NK-92 treated with Interleukin-12 subunit alpha and Interleukin-12 subunit beta, amount 100 ng/mL, for 24 hours (cell line): ENCODE results near the gene MPST.
"Not testable (repeated sequence)": the region's sequence is repeated elsewhere in the genome, so short reads cannot be mapped to it uniquely, and the experiment has no call there.

ENCODE experiments used
- DNase-seq: peaks from one replicate; lab custom pipeline; 2025; lab: John Stamatoyannopoulos, UW

Gene MPST

GRCh38 chr22:37062376-37062675, 42.8 kb downstream of the MPST start:
- no peak for DNase-seq

- no peak for DNase-seq
Observed at GRCh38 chr22:37062702-37063381, 43.3 kb downstream of the MPST start.

DNA sequence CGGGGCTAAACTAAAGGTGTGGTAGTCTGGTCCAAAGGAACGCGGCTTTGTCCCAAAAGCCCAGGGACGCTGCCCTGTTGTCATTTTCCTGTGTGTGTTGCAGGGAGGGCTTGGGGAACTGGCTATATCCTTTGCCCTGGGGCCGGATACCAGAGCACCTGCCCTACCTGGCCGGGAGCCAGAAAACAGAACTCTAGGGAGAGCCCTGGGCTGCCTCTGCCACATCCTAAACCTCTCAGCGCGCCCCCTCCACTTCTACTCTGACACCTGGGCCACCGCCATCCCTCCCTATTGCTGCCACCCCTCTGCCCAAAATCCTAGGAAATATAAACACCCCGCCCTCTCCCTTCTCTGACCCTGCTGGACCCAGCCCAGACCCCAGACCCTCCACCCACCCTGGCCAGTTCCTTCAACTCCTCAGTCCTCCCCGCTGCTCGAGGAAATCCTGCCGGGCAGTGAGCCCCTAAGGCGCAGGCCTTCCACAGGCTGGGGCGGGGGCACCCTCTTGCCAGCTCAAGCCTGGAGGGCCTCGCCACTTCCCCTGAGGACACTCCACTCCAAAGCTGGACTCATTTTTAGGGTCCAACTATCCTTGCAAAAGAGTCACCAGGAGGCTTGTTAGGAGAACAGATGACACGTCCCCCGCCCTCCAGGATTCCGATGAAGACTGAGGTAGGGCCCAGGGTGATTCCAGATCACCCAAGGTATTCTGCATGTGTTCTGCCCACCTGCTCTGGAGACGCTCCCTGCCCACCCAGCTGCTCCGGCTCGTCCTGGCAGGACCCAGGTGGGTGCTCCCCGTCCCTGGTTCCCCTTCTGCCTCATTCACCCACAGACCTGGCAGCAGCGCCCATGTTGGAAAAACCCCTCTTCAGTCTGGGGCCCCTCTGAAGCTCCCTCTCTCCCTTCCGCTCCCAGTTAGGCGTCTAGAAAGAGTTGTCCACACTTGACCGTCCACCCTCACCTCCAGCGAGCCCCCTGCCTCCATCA, 44.2 kb downstream of the MPST start:
- no peak for DNase-seq

- DNase-seq, result no peak
Observed at GRCh38 chr22:37064553-37064952, 45.0 kb downstream of the MPST start.

DNA sequence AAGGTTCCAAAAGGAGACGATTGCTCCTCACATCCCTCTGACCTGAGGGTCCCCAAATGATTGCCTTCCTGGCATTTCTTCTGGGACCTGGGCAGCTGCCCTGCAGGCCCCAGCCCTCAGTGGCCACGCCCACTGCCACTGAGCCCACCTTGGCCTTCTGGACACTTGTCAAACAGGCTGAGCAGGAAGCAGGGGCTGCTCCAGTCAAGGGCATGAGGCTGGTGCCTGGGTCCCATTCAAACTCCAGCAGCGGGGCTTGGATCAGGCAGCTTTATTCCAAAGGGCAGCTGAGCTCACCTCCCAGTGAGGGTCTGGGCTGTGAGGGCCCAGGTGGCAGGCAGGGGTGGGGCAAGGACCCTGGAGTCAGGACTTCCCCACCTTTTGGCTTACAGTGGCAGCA, 45.6 kb downstream of the MPST start:
- no peak for DNase-seq

GRCh38 chr22:37065961-37066360, 46.4 kb downstream of the MPST start:
- DNase-seq, result no peak

GRCh38 chr22:37067428-37067827, 47.9 kb downstream of the MPST start:
- no peak for DNase-seq

- DNase-seq, result no peak
Observed at GRCh38 chr22:37068859-37069258, 49.3 kb downstream of the MPST start.

DNA sequence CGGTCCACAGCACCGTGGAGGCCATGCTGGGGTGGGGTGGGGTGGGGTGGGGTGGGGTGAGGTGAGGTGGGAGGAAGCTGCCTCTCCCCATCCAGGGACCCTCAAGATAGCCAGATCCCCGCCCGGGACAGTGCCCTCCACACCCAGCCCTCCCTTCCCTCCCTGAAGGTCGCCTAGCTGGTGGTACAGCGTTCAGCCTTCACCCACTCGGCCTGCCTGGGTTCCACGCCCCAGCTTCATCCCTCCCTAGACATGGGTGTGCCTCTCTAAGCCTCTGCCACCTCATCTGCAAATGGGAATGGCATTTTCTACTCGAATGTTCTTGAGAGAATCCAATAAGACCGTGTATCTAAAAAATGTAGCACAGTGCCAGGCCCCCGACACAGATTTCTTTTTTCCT, 49.8 kb downstream of the MPST start:
- DNase-seq, result no peak

DNA sequence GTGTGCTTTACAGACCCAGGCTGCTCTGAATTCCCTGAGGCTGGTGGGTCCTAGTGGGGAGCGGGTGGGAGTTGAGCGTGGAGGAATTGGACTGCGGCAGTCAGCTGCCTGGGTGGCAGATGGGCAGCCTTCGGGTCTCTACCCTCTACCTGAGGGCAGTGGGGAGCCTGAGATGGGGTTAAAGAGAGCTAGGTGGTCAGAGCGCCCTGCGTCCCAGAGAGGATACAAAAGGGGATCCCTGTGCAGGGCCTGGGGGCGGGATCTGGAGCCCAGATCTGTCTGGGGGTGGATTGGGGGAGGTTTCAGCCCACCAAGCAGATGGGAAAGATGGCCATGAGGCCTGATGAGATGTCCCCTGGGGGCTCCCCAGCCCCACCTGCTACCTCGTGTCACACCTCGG, 50.2 kb downstream of the MPST start:
- no peak for DNase-seq

- DNase-seq, result no peak
Observed at GRCh38 chr22:37070334-37070733, 50.8 kb downstream of the MPST start.

DNA sequence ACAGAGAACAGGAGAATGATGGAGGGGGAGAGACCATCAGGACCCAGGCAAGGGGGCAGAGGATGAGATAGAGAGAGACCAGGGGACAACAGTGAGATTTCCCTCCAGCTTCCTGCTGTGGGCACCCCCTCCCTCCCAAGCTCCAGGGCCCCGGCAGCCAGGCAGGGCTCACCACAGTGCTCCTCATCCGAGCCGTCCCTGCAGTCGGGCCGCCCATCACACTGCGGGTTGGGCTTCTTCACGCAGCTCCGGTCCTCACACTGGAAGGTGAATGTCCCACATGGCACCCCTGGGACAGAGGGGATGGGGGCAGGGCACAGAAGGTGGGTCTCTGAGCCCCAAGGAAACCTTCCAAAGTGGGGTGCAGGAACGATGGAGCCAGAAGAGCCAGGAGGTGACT, 51.2 kb downstream of the MPST start:
- DNase-seq, result no peak

DNA sequence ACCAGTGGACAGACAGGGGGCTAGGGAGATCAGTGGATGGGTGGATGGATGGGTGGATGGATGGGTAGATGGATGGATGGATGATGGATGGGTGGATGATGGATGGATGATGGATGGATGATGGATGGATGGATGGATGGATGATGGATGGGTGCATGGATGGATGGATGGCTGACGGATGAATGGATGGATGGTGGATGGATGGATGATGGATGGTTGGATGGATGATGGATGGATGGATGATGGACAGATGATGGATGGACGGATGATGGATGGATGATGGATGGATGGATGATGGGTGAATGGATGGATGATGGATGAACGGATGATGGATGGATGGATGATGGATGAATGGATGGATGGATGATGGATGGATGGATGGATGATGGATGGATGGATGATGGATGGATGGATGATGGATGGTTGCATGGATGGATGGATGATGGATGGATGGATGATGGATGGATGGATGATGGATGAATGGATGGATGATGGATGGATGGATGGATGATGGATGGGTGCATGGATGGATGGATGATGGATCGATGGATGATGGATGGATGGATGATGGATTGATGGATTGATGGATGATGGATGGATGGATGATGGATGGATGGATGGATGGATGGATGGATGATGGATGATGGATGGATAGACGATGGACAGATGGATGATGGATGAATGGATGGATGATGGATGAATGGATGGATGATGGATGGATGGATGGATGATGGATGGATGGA, 52.5 kb downstream of the MPST start:
- not testable (repeated sequence) for DNase-seq

DNA sequence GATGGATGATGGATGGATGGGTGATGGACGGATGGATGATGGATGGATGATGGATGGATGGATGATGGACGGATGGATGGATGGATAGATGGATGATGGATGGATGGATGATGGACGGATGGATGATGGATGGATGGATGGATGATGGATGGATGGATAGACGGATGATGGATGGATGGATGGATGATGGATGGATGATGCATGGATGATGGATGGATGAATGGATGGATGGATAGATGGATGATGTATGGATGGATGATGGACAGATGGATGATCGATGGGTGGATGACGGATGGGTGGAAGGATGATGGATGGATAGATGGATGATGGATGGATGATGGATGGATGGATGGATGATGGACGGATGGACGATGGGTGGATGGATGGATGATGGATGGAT, 53.1 kb downstream of the MPST start:
- no peak for DNase-seq

DNA sequence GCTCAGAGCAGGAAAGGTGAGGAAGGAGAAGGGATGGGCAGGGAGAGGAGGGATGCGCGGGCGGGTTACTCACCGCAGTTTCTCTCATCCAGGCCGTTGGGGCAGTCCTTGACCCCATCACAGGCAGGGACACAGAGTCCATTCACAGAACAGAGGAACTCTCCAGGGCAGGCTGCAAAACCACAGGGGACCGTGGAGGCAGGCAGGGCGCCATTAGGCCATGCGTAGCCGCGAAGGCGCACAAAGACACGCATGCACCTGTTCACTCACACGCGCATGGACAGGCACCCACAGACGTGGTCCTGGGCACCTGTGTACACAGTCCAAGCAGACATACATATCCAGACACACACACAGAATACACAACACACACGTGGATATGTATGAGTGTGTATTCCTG, 55.0 kb downstream of the MPST start:
- DNase-seq, result no peak

DNA sequence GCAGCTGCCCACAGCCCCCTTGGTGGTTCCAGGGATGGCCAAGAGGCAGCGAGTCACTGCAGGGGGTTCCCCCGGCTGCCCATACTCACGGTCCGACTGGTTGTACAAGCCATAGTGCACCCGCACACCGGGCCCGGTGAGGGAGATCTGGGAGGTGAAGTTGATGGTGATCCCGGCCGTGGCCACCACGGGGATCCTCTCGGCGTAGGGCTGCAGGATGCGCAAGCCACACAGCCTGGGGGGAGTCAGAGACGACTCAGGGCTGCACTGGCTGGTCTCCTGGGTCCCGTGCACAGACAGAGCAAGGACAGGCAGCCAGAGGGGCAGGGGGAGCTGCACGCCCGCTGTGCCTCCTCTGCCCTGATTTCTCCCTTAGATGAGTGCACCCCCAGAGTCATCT, 55.5 kb downstream of the MPST start:
- no peak for DNase-seq

DNA sequence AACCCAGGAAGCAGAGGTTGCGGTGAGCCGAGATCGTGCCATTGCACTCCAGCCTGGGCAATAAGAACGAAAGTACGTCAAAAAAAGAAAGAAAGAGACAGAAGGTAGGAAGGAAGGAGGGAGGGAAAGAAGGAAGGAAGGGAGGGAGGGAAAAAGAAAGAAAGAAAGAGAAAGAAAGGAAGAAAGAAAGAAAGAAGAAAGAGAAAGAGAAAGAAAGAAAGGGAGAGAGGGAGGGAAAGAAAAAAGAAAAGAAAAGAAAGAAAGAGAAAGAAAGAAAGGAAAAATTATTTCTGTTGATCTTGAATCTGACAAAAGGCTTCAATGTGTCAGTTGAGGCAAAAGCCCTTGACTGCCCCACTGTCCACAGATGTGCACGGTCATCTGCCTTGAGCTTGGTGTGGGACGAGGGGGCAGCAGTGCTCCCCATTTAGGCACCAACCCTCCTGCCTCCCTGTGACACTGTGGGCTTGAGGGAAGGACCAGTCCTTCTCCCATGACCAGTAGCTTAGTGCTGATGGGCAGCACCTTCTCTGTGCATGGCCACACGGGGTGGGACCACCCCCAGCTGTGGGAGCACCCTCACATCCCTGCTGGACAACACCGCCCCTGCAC, 56.4 kb downstream of the MPST start:
- DNase-seq, result no peak

- DNase-seq, result peak; percentile 52
Observed at GRCh38 chr22:37077802-37078448, 58.4 kb downstream of the MPST start.

DNA sequence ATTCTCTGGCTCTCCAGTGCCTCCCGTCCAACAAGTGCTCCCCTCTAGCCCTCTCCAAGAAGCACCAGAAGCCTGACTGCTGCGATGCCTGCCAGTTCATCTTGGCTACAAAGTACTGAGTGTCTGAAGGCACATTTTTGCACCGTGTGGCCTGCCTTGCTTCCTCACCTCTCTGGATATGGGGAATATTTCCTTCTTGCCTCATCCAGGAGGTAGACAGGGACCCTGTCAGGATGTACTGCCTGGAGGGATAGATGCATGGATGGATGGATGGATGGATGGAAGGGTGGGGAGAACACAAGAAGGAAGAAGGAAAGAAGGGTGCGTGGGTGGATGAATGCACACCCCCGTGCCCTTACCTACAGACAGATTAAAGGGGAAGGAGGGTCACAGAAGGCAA, 59.6 kb downstream of the MPST start:
- DNase-seq, result no peak
